ENCODE results near the gene NSUN4.
"Not testable (repeated sequence)": the region's sequence is repeated elsewhere in the genome, so short reads cannot be mapped to it uniquely, and the experiment has no call there.

- TF ChIP-seq, protein P1, sequence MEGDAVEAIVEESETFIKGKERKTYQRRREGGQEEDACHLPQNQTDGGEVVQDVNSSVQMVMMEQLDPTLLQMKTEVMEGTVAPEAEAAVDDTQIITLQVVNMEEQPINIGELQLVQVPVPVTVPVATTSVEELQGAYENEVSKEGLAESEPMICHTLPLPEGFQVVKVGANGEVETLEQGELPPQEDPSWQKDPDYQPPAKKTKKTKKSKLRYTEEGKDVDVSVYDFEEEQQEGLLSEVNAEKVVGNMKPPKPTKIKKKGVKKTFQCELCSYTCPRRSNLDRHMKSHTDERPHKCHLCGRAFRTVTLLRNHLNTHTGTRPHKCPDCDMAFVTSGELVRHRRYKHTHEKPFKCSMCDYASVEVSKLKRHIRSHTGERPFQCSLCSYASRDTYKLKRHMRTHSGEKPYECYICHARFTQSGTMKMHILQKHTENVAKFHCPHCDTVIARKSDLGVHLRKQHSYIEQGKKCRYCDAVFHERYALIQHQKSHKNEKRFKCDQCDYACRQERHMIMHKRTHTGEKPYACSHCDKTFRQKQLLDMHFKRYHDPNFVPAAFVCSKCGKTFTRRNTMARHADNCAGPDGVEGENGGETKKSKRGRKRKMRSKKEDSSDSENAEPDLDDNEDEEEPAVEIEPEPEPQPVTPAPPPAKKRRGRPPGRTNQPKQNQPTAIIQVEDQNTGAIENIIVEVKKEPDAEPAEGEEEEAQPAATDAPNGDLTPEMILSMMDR (IDR thresholded peaks at IDR 0.05; ENCODE audit: low read length), result not testable (repeated sequence)
- TF ChIP-seq EZH2 (IDR thresholded peaks at IDR 0.05; ENCODE audit: borderline replicate concordance, low read length), result not testable (repeated sequence)
These were observed 15.3 kb downstream of the NSUN4 start for GRCh38 chr1:46355920-46356319.

Measured in OCI-LY1 (cell line).